HG02623 (cell line): ENCODE measurements around the gene CHST14.

ENCODE experiments used
- ATAC-seq: cut with Tn5 transposase; IDR thresholded peaks from one replicate; pipeline ENCODE4 v1.9.1; 2021; ENCODE audit warnings: moderate library complexity; ENCODE audit not compliant: unreplicated experiment

Gene CHST14

GRCh38 chr15:40461958-40462357, 8.8 kb upstream of the CHST14 start:
- no peak for ATAC-seq

DNA sequence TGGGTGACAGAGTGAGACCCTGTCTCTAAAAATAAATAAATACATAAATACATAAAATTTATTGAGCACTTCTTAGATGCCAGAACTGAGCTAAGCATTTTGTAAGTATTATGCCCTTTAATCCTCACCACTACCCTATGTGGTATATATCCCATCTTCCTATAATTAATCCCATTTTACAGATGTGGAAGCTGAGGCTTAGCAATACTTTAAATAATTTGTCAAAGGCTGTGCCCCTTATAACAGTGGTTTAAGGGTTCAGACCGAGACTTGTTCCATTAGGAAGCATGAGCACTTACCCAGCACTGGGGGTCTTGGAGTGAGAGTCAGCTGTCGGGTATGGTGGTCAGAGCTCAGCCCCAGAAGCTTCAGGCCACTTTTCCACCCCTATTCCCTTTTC, 7.5 kb upstream of the CHST14 start:
- no peak for ATAC-seq

GRCh38 chr15:40463886-40464545, 6.8 kb upstream of the CHST14 start:
- no peak for ATAC-seq

DNA sequence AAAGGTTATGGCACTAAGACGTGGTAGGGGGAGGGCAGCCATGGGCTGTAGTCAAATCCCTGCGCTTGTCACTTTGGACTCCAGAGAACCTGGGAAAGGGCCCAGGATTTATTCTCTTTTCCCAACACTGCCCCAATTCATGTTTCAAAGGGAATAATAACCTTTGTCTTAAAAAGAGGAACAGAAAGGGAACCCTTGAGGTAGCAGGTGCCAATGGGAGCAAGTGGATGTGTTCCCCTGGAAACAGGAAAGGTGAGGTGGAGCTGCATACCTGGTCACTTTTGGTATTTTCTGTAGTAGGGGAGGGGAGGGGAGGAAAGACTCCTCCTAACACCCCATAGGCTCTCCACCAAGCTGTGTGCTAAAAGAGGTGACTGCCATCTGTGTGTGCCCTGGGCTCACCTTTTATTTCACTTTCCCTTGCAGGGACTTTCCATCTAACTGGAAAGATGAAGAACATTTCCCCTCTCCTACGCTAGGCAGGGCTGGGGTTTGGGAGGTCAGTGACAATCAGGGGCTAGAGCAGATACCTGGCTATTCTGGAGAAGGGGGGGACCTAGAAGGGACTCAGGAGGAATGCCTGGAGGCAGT, 6.1 kb upstream of the CHST14 start:
- ATAC-seq: no peak

GRCh38 chr15:40465939-40466338, 4.8 kb upstream of the CHST14 start:
- no peak for ATAC-seq

GRCh38 chr15:40466426-40467260, 4.1 kb upstream of the CHST14 start:
- ATAC-seq: no peak

- ATAC-seq: no peak
Observed at GRCh38 chr15:40467261-40467615, 3.5 kb upstream of the CHST14 start.

- ATAC-seq: no peak
Observed at GRCh38 chr15:40468898-40469331, 1.9 kb upstream of the CHST14 start.

DNA sequence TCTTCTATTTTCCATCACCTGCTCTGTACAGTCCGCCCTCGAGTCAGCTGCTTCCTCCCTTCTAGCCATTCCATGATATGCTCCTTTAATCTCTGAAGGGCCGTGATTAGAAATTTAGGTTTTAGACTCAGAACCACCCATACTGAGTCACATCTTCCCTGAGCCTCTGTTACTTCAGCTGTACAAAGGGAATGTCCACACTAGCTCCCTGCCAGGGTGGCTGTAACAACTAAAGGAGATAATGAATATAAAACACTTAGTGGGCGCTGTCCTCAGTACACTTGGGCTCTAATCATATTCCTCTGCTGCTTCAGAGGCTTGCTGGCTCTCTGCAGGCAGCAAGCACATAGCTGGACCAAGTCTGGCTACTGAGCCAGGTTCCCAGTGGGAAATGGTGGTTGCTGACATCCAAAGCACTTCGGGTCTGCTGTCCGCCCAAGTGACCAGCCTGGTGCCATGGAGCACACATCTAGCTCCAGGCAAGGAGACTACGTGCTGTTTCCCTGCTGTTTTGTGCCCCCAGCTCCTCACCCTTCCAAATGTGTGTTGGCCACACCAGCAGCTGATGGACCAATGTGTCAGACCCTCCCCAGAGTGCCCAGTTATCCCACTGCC, 901 bp upstream of the CHST14 start:
- ATAC-seq: no peak

GRCh38 chr15:40471105-40471807, 472 bp downstream of the CHST14 start:
- peak; percentile 29 for ATAC-seq

- no peak for ATAC-seq
Observed at GRCh38 chr15:40471808-40472150, 995 bp downstream of the CHST14 start.

DNA sequence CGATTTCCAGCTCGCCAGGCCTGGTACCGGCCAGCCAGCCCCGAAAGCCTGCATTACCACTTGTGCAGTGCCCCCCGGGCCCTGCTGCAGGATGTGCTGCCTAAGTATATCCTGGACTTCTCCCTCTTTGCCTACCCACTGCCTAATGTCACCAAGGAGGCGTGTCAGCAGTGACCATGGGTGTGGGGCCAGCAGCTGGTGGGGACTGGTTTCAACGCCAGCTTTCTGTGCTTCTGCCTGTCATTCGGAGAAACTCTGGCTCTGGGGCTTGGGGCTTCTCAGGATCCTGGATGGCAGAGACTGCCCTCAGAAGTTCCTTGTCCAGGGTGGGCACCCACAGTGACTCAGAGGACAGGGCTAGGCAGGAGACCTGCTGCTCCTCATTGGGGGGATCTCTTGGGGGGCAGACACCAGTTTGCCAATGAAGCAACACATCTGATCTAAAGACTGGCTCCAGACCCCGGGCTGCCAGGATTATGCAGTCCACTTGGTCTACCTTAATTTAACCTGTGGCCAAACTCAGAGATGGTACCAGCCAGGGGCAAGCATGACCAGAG, 1.5 kb downstream of the CHST14 start:
- ATAC-seq: no peak

GRCh38 chr15:40474581-40474980, 3.8 kb downstream of the CHST14 start:
- ATAC-seq: no peak

DNA sequence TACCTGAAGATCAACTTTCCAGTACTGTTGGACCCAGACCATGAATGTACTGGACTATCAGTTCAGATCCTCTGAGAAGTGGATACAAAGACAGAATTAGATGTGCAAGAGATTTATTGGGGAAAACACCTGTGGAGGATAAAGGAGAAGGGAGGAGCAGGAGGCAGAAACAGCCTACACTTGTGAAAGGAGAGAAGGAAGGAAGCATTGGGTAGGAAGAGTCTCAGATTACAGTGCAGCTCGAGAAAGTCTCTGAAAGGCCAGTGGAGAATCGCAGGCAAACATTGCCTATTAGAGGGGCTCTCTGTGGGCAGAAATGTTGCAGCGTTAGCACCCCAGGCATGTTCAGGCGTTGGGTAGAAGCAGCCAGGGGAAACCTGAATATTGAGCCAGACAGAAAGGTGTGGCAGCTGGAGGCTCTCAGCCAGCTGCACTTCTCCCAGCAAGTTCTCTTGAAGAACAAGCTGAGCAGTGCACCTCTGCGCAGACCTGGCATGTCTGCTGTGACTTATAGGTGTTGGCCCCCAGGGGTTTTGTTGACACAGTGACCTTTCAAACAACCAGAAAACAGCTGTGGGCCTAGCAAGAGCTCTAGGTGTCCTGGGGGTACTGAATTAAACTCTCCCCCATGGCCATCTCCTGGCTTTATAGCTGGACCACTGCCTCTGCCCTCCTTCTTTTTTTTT, 7.0 kb downstream of the CHST14 start:
- no peak for ATAC-seq

- ATAC-seq: no peak
Observed at GRCh38 chr15:40479024-40479423, 8.2 kb downstream of the CHST14 start.

- ATAC-seq: no peak
Observed at GRCh38 chr15:40481341-40482074, 10.7 kb downstream of the CHST14 start.

DNA sequence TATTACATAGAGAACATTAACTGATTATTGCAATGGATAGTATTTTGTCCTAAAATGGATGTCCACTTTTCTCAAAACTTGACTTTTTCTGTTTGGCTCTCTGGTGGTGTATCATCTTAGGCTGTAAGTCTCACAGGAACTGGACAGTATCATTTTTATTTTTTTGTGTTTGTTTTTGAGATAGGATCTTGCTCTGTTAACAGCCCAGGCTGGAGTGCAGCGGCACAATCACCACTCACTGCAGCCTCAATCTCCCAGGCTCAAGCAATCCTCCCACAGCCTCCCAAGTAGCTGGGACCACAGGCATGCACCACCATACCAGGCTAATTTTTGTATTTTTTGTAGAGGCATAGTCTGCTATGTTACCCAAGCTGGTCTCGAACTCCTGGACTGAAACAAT, 13.1 kb downstream of the CHST14 start:
- ATAC-seq: no peak

DNA sequence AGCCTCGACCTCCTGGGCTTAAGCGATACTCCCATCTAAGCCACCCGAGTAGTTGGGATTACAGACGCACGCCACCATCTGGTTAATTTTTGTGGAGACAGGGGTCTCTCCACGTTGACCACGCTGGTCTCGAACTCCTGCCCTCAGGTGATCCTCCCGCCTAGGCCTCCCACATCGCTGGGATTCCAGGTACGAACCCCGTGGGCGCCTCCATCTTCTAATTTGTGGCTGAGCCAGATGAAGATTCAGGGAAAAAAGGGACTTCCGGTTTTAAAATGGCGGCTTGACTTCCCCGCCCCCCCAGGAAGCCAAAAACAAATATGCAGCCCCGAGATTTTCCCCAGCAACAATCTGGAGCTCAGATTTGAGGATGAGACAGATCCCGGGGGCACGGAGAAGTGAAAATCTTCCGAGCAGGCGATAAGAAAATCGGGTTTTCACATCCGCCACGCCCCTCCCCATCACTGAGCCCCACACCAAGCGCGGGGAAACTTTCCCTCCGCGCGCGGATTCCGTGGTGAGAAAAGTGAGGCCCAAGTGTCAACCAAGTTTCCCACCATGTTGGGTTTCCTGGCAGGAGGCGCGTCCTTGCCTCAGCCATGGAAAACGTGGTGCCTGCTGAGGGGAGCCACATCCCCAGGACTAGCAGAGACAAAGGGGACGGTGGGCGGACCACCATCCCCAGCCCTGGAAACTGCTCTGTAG, 15.4 kb downstream of the CHST14 start:
- ATAC-seq: no peak
